ENCODE data around the gene SCN11A. TPM values are rescaled to one million over a fixed set of nuclear protein-coding genes. Genes with fewer than 3 reads are reported as not detected.

The SCN11A gene
- total RNA-seq, 1 donor, result under 0.01 TPM

DNA sequence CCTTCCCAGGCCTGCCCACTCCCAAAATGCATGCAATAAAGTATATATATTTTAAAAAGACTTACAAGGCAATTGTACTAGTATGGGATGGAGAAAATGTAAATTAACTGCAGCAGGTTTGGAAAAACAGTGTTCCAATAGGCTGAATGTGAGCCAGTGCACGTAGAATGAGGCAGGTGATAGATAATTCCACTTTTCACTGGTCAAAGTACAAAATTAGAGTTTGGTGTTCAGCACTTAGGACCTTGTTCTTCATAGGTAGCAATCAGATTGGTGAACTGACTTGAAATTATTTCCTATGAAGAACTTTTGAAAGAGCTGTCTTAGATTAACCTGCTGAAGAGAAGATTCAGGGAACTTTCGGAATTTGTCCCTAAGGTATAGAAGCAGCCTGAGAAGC, 2.0 kb upstream of the SCN11A start:
- no peak for DNase-seq (ENCODE audit: low read depth)
- no peak for TF ChIP-seq CTCF (IDR thresholded peaks at IDR 0.05; ENCODE audit: insufficient read depth, low read depth, low read length)
- H3K4me3 ChIP-seq (ENCODE audit: low read depth, low read length), result no peak overlapping the region

- H3K4me3 ChIP-seq (ENCODE audit: low read depth, low read length), result peak overlapping the region; percentile 83
- peak; percentile 12 for DNase-seq (ENCODE audit: low read depth)
- no peak for TF ChIP-seq CTCF (IDR thresholded peaks at IDR 0.05; ENCODE audit: insufficient read depth, low read depth, low read length)
Measured at GRCh38 chr3:39052583-39052982, 839 bp upstream of the SCN11A start.

- no peak for DNase-seq (ENCODE audit: low read depth)
- H3K4me3 ChIP-seq (ENCODE audit: low read depth, low read length), result no peak overlapping the region
- no peak for TF ChIP-seq CTCF (IDR thresholded peaks at IDR 0.05; ENCODE audit: insufficient read depth, low read depth, low read length)
Measured at GRCh38 chr3:39050029-39050428, 1.7 kb downstream of the SCN11A start.

DNA sequence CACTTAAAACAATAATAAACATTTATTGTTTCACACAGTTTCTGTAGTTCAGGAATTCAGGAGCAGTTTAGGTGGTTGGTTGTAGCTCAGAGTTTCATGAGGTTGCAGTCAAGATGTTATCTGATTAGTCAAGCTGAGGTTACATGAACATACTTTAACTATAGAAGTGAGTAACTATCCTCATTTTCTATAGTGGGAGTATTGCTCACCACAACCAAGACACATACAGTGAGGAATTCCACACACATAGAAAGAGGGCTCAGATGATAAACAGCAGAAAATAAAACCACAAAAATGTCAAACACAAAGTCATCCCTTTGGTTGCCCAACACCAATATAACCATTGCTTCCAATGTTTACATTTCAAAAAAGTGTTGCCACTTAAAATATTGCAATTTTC, 13.6 kb downstream of the SCN11A start:
- peak; percentile 78 for DNase-seq (ENCODE audit: low read depth)
- no peak overlapping the region for H3K4me3 ChIP-seq (ENCODE audit: low read depth, low read length)
- no peak for TF ChIP-seq CTCF (IDR thresholded peaks at IDR 0.05; ENCODE audit: insufficient read depth, low read depth, low read length)

GRCh38 chr3:39029556-39029955, 22.2 kb downstream of the SCN11A start:
- no peak for TF ChIP-seq CTCF (IDR thresholded peaks at IDR 0.05; ENCODE audit: insufficient read depth, low read depth, low read length)
- no peak for DNase-seq (ENCODE audit: low read depth)
- no peak overlapping the region for H3K4me3 ChIP-seq (ENCODE audit: low read depth, low read length)

- DNase-seq (ENCODE audit: low read depth), result peak; percentile 7
- no peak for TF ChIP-seq CTCF (IDR thresholded peaks at IDR 0.05; ENCODE audit: insufficient read depth, low read depth, low read length)
- H3K4me3 ChIP-seq (ENCODE audit: low read depth, low read length), result no peak overlapping the region
Measured at GRCh38 chr3:39028546-39028945, 23.2 kb downstream of the SCN11A start.

- peak; percentile 7 for DNase-seq (ENCODE audit: low read depth)
- TF ChIP-seq CTCF (IDR thresholded peaks at IDR 0.05; ENCODE audit: insufficient read depth, low read depth, low read length), result no peak
- no peak overlapping the region for H3K4me3 ChIP-seq (ENCODE audit: low read depth, low read length)
Measured at GRCh38 chr3:39025222-39025970, 26.3 kb downstream of the SCN11A start.
